Astrocyte (in vitro differentiated cells and primary cell): ENCODE measurements around the gene PDXK. TPM values are rescaled to one million over a fixed set of nuclear protein-coding genes. Genes with fewer than 3 reads are reported as not detected.

Experiments used
- DNase-seq: peaks from one replicate; pipeline ENCODE4 v3.0.0-alpha.2; 2010; ENCODE audit warnings: low read depth
- FAIRE-seq: peaks from 2 replicates; lab custom pipeline; 2011; peaks lifted over from hg19 to GRCh38; lab: Jason Lieb, UNC
- H2AFZ ChIP-seq: 2 replicates; pipeline ENCODE4 v1.6.0; 2012; ENCODE audit warnings: low read depth, low read length, inconsistent platforms
- H3K27ac ChIP-seq: 2 replicates; pipeline ENCODE4 v1.5.1; 2011; ENCODE audit warnings: low read depth, low read length, inconsistent platforms
- H3K27me3 ChIP-seq: 2 replicates; pipeline ENCODE4 v1.6.0; 2011; ENCODE audit warnings: low read length, inconsistent platforms; ENCODE audit not compliant: insufficient read depth
- H3K36me3 ChIP-seq: 2 replicates; pipeline ENCODE4 v1.5.1; 2011; ENCODE audit warnings: low read length, inconsistent platforms; ENCODE audit not compliant: insufficient read depth
- H3K4me1 ChIP-seq: 2 replicates; pipeline ENCODE4 v1.5.1; 2011; ENCODE audit warnings: low read length, inconsistent platforms; ENCODE audit not compliant: insufficient read depth
- H3K4me2 ChIP-seq: 2 replicates; pipeline ENCODE4 v1.6.0; 2012; ENCODE audit warnings: low read length, inconsistent platforms
- H3K4me3 ChIP-seq: 2 replicates; pipeline ENCODE4 v1.5.1; 2011; ENCODE audit warnings: low read depth, mild to moderate bottlenecking, low read length, inconsistent platforms; ENCODE audit not compliant: insufficient read depth
- H3K79me2 ChIP-seq: 2 replicates; pipeline ENCODE4 v1.6.0; 2012; ENCODE audit warnings: mild to moderate bottlenecking, low read length, inconsistent platforms; ENCODE audit not compliant: insufficient read depth
- H3K9ac ChIP-seq: 2 replicates; pipeline ENCODE4 v1.6.0; 2012; ENCODE audit warnings: mild to moderate bottlenecking, low read length, inconsistent platforms
- H3K9me3 ChIP-seq: 2 replicates; pipeline ENCODE4 v1.5.1; 2012; ENCODE audit warnings: low read depth, mild to moderate bottlenecking, low read length, inconsistent platforms; ENCODE audit not compliant: insufficient read depth
- H4K20me1 ChIP-seq: 2 replicates; pipeline ENCODE4 v1.6.0; 2012; ENCODE audit warnings: low read length, inconsistent platforms; ENCODE audit not compliant: insufficient read depth
- H3K27ac Mint-ChIP-seq: one replicate; pipeline ENCODE4 v1.8.0; 2021; ENCODE audit warnings: mild to moderate bottlenecking, mixed read lengths; ENCODE audit not compliant: unreplicated experiment
- H3K27me3 Mint-ChIP-seq: one replicate; pipeline ENCODE4 v1.8.0; 2021; ENCODE audit warnings: low read depth, mixed read lengths; ENCODE audit not compliant: unreplicated experiment
- H3K36me3 Mint-ChIP-seq: one replicate; pipeline ENCODE4 v1.8.0; 2021; ENCODE audit warnings: low read depth, mixed read lengths; ENCODE audit not compliant: unreplicated experiment
- H3K4me1 Mint-ChIP-seq: one replicate; pipeline ENCODE4 v1.8.0; 2021; ENCODE audit warnings: low read depth, mixed read lengths; ENCODE audit not compliant: unreplicated experiment
- H3K4me3 Mint-ChIP-seq: one replicate; pipeline ENCODE4 v1.8.0; 2021; ENCODE audit warnings: mild to moderate bottlenecking, moderate library complexity, mixed read lengths; ENCODE audit not compliant: unreplicated experiment
- H3K9me3 Mint-ChIP-seq: one replicate; pipeline ENCODE4 v1.8.0; 2021; ENCODE audit warnings: mild to moderate bottlenecking, mixed read lengths; ENCODE audit not compliant: unreplicated experiment
- EZH2 ChIP-seq: IDR thresholded peaks from 2 replicates; pipeline ENCODE4 v1.6.1; 2012; ENCODE audit warnings: mild to moderate bottlenecking, low read length, inconsistent platforms; ENCODE audit not compliant: insufficient read depth
- total RNA-seq: library from RNA; stranded (reverse); gene quantifications from 2 replicates; pipeline ENCODE4 v1.2.1, GENCODE V29; 2021
- TF ChIP-seq, protein P1 (sequence below): IDR thresholded peaks from 2 replicates; pipeline ENCODE4 v1.5.1; 2011; ENCODE audit warnings: low read depth, mild to moderate bottlenecking, inconsistent platforms, low read length, moderate library complexity; ENCODE audit not compliant: insufficient read depth

PDXK gene
- total RNA-seq, 1 donor from 2014 or later, result 180 TPM

GRCh38 chr21:43728154-43728466 lies 9.2 kb downstream of the PDXK start:
- H3K4me3 Mint-ChIP-seq, result peak overlapping the region; percentile 75
- peaks cover 69% of the 10 kb centered on the region for H4K20me1 ChIP-seq
- no peaks in the 10 kb centered on the region for H3K36me3 ChIP-seq
- H3K27me3 ChIP-seq, result no peaks in the 10 kb centered on the region
- H3K27me3 Mint-ChIP-seq, result no peaks in the 10 kb centered on the region
- no peak for FAIRE-seq
- peak overlapping the region; percentile 77 for H3K27ac ChIP-seq
- DNase-seq, result no peak
- peak overlapping the region; percentile 27 for H3K4me3 ChIP-seq
- H3K4me1 Mint-ChIP-seq, result peaks cover 44% of the 10 kb centered on the region
- H3K4me2 ChIP-seq, result peak overlapping the region; percentile 97
- peaks cover 41% of the 10 kb centered on the region for H3K4me1 ChIP-seq
- H3K9me3 ChIP-seq, result no peaks in the 10 kb centered on the region
- TF ChIP-seq EZH2, result no peak
- TF ChIP-seq, protein P1, sequence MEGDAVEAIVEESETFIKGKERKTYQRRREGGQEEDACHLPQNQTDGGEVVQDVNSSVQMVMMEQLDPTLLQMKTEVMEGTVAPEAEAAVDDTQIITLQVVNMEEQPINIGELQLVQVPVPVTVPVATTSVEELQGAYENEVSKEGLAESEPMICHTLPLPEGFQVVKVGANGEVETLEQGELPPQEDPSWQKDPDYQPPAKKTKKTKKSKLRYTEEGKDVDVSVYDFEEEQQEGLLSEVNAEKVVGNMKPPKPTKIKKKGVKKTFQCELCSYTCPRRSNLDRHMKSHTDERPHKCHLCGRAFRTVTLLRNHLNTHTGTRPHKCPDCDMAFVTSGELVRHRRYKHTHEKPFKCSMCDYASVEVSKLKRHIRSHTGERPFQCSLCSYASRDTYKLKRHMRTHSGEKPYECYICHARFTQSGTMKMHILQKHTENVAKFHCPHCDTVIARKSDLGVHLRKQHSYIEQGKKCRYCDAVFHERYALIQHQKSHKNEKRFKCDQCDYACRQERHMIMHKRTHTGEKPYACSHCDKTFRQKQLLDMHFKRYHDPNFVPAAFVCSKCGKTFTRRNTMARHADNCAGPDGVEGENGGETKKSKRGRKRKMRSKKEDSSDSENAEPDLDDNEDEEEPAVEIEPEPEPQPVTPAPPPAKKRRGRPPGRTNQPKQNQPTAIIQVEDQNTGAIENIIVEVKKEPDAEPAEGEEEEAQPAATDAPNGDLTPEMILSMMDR, result no peak
- H3K9me3 Mint-ChIP-seq, result no peaks in the 10 kb centered on the region
- H3K36me3 Mint-ChIP-seq, result peaks cover 13% of the 10 kb centered on the region
- H3K79me2 ChIP-seq, result peaks cover 61% of the 10 kb centered on the region
- H2AFZ ChIP-seq, result no peak overlapping the region
- peak overlapping the region; percentile 87 for H3K9ac ChIP-seq
- H3K27ac Mint-ChIP-seq, result peak overlapping the region; percentile 98

GRCh38 chr21:43728467-43729390 lies 9.8 kb downstream of the PDXK start:
- peaks cover 9% of the 10 kb centered on the region for H3K36me3 Mint-ChIP-seq
- DNase-seq (peak; percentile 98), FAIRE-seq (peak; percentile 49)
- peak overlapping the region; percentile 77 for H3K27ac ChIP-seq
- no peaks in the 10 kb centered on the region for H3K36me3 ChIP-seq
- peaks cover 50% of the 10 kb centered on the region for H3K4me1 Mint-ChIP-seq
- peaks cover 61% of the 10 kb centered on the region for H3K79me2 ChIP-seq
- H3K9me3 Mint-ChIP-seq, result no peaks in the 10 kb centered on the region
- peak overlapping the region; percentile 86 for H3K4me3 Mint-ChIP-seq
- H3K27me3 Mint-ChIP-seq, result no peaks in the 10 kb centered on the region
- peaks cover 47% of the 10 kb centered on the region for H3K4me1 ChIP-seq
- no peaks in the 10 kb centered on the region for H3K9me3 ChIP-seq
- H4K20me1 ChIP-seq, result peaks cover 69% of the 10 kb centered on the region
- H2AFZ ChIP-seq, result peak overlapping the region; percentile 43
- no peak for TF ChIP-seq EZH2
- TF ChIP-seq, protein P1, result no peak
- peak overlapping the region; percentile 87 for H3K9ac ChIP-seq
- peak overlapping the region; percentile 61 for H3K4me3 ChIP-seq
- H3K27me3 ChIP-seq, result no peaks in the 10 kb centered on the region
- peak overlapping the region; percentile 97 for H3K4me2 ChIP-seq
- H3K27ac Mint-ChIP-seq, result peak overlapping the region; percentile 98

- TF ChIP-seq, protein P1, result no peak
- TF ChIP-seq EZH2, result no peak
- Histone ChIP-seq H3K4me1 (peaks cover 65% of the 10 kb centered on the region), H3K9ac (no peak overlapping the region)
Measured at GRCh38 chr21:43731476-43731875, 12.5 kb downstream of the PDXK start.

More at GRCh38 chr21:43731476-43731875, 12.5 kb downstream of the PDXK start:
- peak overlapping the region; percentile 56 for H3K4me2 ChIP-seq
- no peaks in the 10 kb centered on the region for H3K9me3 Mint-ChIP-seq
- H4K20me1 ChIP-seq, result peaks cover 75% of the 10 kb centered on the region
- H3K79me2 ChIP-seq, result peaks cover 69% of the 10 kb centered on the region
- H3K27ac Mint-ChIP-seq, result no peak overlapping the region
- no peaks in the 10 kb centered on the region for H3K36me3 ChIP-seq
- no peak overlapping the region for H3K4me3 ChIP-seq
- no peak overlapping the region for H3K27ac ChIP-seq
- H3K27me3 Mint-ChIP-seq, result no peaks in the 10 kb centered on the region
- no peaks in the 10 kb centered on the region for H3K9me3 ChIP-seq
- H2AFZ ChIP-seq, result no peak overlapping the region
- peaks cover 9% of the 10 kb centered on the region for H3K36me3 Mint-ChIP-seq
- H3K4me1 Mint-ChIP-seq, result peaks cover 62% of the 10 kb centered on the region
- no peaks in the 10 kb centered on the region for H3K27me3 ChIP-seq
- H3K4me3 Mint-ChIP-seq, result peak overlapping the region; percentile 64
- DNase-seq, result no peak
- FAIRE-seq, result no peak
